Retinal pigment epithelial cell (primary cell): ENCODE results near the gene TNFSF13B.
"Not testable (repeated sequence)": the region's sequence is repeated elsewhere in the genome, so short reads cannot be mapped to it uniquely, and the experiment has no call there.

Experiments used
- DNase-seq: peaks from one replicate; pipeline ENCODE4 v3.0.0-alpha.2; 2010; ENCODE audit warnings: low read depth
- H3K4me3 ChIP-seq: 2 replicates; pipeline ENCODE4 v1.5.1; 2011; ENCODE audit warnings: mild to moderate bottlenecking, low read length, control low read depth, moderate library complexity
- TF ChIP-seq, protein P1 (sequence below): conservative IDR thresholded peaks from 2 replicates; pipeline ENCODE4 v1.5.1; 2011; ENCODE audit warnings: low read depth, low read length, control low read depth, inconsistent platforms

The TNFSF13B gene

GRCh38 chr13:108230377-108230776 is 39.1 kb upstream of the TNFSF13B start:
- no peak for DNase-seq
- H3K4me3 ChIP-seq = no peak overlapping the region
- TF ChIP-seq, protein P1, sequence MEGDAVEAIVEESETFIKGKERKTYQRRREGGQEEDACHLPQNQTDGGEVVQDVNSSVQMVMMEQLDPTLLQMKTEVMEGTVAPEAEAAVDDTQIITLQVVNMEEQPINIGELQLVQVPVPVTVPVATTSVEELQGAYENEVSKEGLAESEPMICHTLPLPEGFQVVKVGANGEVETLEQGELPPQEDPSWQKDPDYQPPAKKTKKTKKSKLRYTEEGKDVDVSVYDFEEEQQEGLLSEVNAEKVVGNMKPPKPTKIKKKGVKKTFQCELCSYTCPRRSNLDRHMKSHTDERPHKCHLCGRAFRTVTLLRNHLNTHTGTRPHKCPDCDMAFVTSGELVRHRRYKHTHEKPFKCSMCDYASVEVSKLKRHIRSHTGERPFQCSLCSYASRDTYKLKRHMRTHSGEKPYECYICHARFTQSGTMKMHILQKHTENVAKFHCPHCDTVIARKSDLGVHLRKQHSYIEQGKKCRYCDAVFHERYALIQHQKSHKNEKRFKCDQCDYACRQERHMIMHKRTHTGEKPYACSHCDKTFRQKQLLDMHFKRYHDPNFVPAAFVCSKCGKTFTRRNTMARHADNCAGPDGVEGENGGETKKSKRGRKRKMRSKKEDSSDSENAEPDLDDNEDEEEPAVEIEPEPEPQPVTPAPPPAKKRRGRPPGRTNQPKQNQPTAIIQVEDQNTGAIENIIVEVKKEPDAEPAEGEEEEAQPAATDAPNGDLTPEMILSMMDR = no peak

GRCh38 chr13:108249150-108249549 is 20.4 kb upstream of the TNFSF13B start:
- TF ChIP-seq, protein P1 = no peak
- no peak overlapping the region for H3K4me3 ChIP-seq
- no peak for DNase-seq

DNA sequence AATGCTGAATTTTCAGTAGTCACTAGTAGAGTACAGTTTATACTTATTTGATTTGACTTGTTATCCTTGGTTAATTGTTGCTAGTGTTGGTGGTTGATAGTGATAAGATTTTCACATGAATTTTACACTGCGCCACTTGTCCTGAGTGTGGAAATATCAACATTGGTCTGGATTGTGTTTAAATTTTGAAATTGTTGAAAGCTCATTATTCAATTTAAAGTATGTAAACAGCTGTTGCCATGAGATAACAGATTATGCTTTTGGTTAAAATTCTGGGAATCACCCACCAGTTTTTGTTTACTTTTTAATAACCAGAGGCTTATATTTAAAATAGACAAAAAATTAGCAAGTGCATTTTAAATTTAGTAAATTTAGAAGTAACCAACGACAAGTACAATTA is 12.3 kb upstream of the TNFSF13B start:
- H3K4me3 ChIP-seq = no peak overlapping the region
- DNase-seq = no peak
- TF ChIP-seq, protein P1 = no peak

DNA sequence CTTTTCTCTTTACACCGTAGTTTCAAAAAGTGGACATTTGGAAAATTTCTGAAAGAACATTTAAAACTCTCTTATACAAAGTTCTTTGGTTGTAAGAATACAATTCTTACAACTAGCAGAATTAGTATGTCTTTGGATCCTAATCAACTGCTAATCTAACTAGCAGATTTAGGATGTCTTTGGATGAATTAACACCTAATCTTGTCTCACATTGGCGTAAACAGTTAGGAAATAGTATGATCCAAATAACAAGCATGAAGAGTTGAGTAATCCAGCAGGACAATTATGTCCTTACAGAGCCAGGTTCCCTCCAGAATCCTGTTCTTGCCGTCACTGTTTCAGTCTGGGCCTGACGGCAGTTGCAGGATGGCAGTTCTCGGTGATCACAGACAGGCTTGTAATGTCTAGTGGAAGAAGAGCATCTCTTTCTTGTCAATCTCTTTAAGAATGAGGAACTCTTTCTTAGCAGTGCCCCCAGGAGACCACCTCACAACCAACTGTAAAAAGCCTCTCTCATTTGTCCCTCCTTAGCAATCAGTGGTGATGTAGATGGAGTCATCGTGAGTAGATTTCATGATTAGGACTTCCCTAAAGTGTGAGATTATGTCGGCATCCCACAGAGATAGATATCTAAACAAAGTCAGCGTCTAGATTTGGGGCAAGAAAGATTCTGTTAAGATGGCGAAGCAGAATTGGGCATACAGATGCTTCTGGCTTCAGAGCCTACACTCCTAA is 5.7 kb upstream of the TNFSF13B start:
- DNase-seq = no peak
- TF ChIP-seq, protein P1 = no peak
- no peak overlapping the region for H3K4me3 ChIP-seq

- DNase-seq = no peak
- TF ChIP-seq, protein P1 = no peak
- no peak overlapping the region for H3K4me3 ChIP-seq
Measured at GRCh38 chr13:108266321-108266990, 3.1 kb upstream of the TNFSF13B start.

- TF ChIP-seq, protein P1 = no peak
- H3K4me3 ChIP-seq = no peak overlapping the region
- DNase-seq = no peak
Measured at GRCh38 chr13:108267347-108267746, 2.2 kb upstream of the TNFSF13B start.

GRCh38 chr13:108267855-108268254 is 1.7 kb upstream of the TNFSF13B start:
- H3K4me3 ChIP-seq, DNase-seq: not testable (repeated sequence)
